HepG2 (cell line): ENCODE results near the gene SYNGR4. TPM values are rescaled to one million over a fixed set of nuclear protein-coding genes. Genes with fewer than 3 reads are reported as not detected.

Source experiments
- ARID4A ChIP-seq: sonication (generic); formaldehyde crosslinking; IDR thresholded peaks from 2 replicates; pipeline ENCODE4 v1.5.0; 2020; ENCODE audit warnings: mild to moderate bottlenecking, missing genetic modification reagents, borderline replicate concordance
- BORCS8-MEF2B ChIP-seq: sonication (generic); formaldehyde crosslinking; IDR thresholded peaks from 2 replicates; pipeline ENCODE4 v1.8.0; 2022; ENCODE audit warnings: mild to moderate bottlenecking, missing genetic modification reagents
- FOSL2 ChIP-seq: sonication (generic); formaldehyde crosslinking; IDR thresholded peaks from 2 replicates; pipeline ENCODE4 v1.4.0; 2020; ENCODE audit warnings: missing genetic modification reagents
- FOXM1 ChIP-seq: sonication (generic); formaldehyde crosslinking; IDR thresholded peaks from 2 replicates; pipeline ENCODE4 v1.5.0; 2020; ENCODE audit warnings: missing genetic modification reagents
- MAX ChIP-seq: IDR thresholded peaks from 2 replicates; pipeline ENCODE4 v1.6.1; 2012; ENCODE audit warnings: inconsistent platforms
- MBD4 ChIP-seq: IDR thresholded peaks from 2 replicates; pipeline ENCODE4 v1.6.1; 2012; ENCODE audit warnings: low read length, inconsistent platforms, borderline replicate concordance
- MTA1 ChIP-seq: sonication (generic); formaldehyde crosslinking; IDR thresholded peaks from 2 replicates; pipeline ENCODE4 v1.4.0; 2020; ENCODE audit warnings: missing genetic modification reagents, mild to moderate bottlenecking, borderline replicate concordance
- NCOA1 ChIP-seq: sonication (generic); formaldehyde crosslinking; IDR thresholded peaks from 2 replicates; pipeline ENCODE4 v1.9.0; 2021; ENCODE audit warnings: missing genetic modification reagents
- RAD21 ChIP-seq: fragments of 450-650 bp; formaldehyde crosslinking; IDR thresholded peaks from 2 replicates; pipeline ENCODE4 v1.5.0; 2020; ENCODE audit warnings: mild to moderate bottlenecking
- RCOR2 ChIP-seq: IDR thresholded peaks from 2 replicates; pipeline ENCODE4 v1.6.1; 2016; ENCODE audit warnings: missing biosample characterization, missing genetic modification reagents
- SMARCC2 ChIP-seq: fragments of 450-650 bp; IDR thresholded peaks from 2 replicates; pipeline ENCODE4 v1.6.1; 2017; ENCODE audit warnings: antibody characterized with exemption, mild to moderate bottlenecking
- ZBTB33 ChIP-seq: sonication (generic); formaldehyde crosslinking; IDR thresholded peaks from 2 replicates; pipeline ENCODE4 v1.4.0; 2020; ENCODE audit warnings: missing genetic modification reagents
- ZBTB38 ChIP-seq: sonication (generic); formaldehyde crosslinking; IDR thresholded peaks from 2 replicates; pipeline ENCODE4 v1.5.1; 2020; ENCODE audit warnings: mild to moderate bottlenecking, missing genetic modification reagents
- ZFP41 ChIP-seq: sonication (generic); formaldehyde crosslinking; IDR thresholded peaks from 2 replicates; pipeline ENCODE4 v1.4.0; 2020; ENCODE audit warnings: mild to moderate bottlenecking, missing genetic modification reagents, borderline replicate concordance
- ZMYM2 ChIP-seq: sonication (generic); formaldehyde crosslinking; IDR thresholded peaks from 2 replicates; pipeline ENCODE4 v1.8.0; 2022; ENCODE audit warnings: mild to moderate bottlenecking, missing genetic modification reagents
- ZNF136 ChIP-seq: sonication (generic); formaldehyde crosslinking; IDR thresholded peaks from 2 replicates; pipeline ENCODE4 v1.8.1; 2022; ENCODE audit warnings: low read depth, mild to moderate bottlenecking, moderate library complexity, missing genetic modification reagents
- ZNF282 ChIP-seq: fragments of 450-650 bp; IDR thresholded peaks from 2 replicates; pipeline ENCODE4 v1.6.1; 2018; ENCODE audit not compliant: partially characterized antibody
- ZNF460 ChIP-seq: sonication (generic); formaldehyde crosslinking; IDR thresholded peaks from 2 replicates; pipeline ENCODE4 v1.5.1; 2020; ENCODE audit warnings: missing genetic modification reagents, mild to moderate bottlenecking, borderline replicate concordance
- ZNF687 ChIP-seq: sonication (generic); formaldehyde crosslinking; IDR thresholded peaks from 2 replicates; pipeline ENCODE4 v1.5.1; 2020; ENCODE audit warnings: mild to moderate bottlenecking, missing genetic modification reagents, moderate library complexity
- polyA plus RNA-seq, 8 experiments: library from polyadenylated mRNA; depleted of rRNA in 3 of 8; stranded (reverse) in 7 of 8; unstranded in 1 of 8; fragments of >200 nt; fragmentation: Illumina TruSeq in 4 of 8; extraction: Trizol in 4 of 8; gene quantifications; 2 replicates each; pipeline versions ENCODE4 v1.2.1 to v1.2.3, GENCODE V29; 2011 to 2016; ENCODE audit warnings: low read depth in 4 of 8, missing spikeins in 1 of 8, mixed read lengths in 1 of 8; ENCODE audit not compliant: insufficient read depth in 1 of 8
- total RNA-seq, 5 experiments: library from RNA; depleted of rRNA; stranded (reverse); fragments of >200 nt; fragmentation: Illumina TruSeq; extraction: Trizol; gene quantifications; 2 replicates each; pipeline ENCODE4 v1.2.3, GENCODE V29; 2016; ENCODE audit warnings: low read depth in 1 of 5

The SYNGR4 gene
- total and polyA plus RNA-seq, 2 of the 13 experiments (the other 11 are each of a cell fraction or from before 2014, with no cell fraction given) = not detected

GRCh38 chr19:48351341-48351752, 12.8 kb upstream of the SYNGR4 start (continued):
- TF ChIP-seq ZFP41 = no peak
- TF ChIP-seq ARID4A (CRISPR knock-in tag) = peak; percentile 29; the same call in 1 of the 2 replicates
- TF ChIP-seq ZBTB33 (CRISPR knock-in tag) = no peak
- peak; percentile 33; the same call in 1 of the 2 replicates for TF ChIP-seq FOSL2
- TF ChIP-seq ZNF687 = peak; percentile 60
- TF ChIP-seq RAD21 (CRISPR knock-in tag) = peak; percentile 73
- peak; percentile 29; the same call in 1 of the 2 replicates for TF ChIP-seq MTA1 (CRISPR knock-in tag)
- TF ChIP-seq ZBTB38 (CRISPR knock-in tag) = 0 out of 2 replicates have a peak, but pooled peaks have one; percentile 58
- no peak for TF ChIP-seq MBD4
- no peak for TF ChIP-seq NCOA1 (CRISPR knock-in tag)
- TF ChIP-seq SMARCC2 = no peak
- no peak; the same call in 1 of the 2 replicates for TF ChIP-seq MAX
- no peak for TF ChIP-seq ZNF136 (CRISPR knock-in tag)
- TF ChIP-seq BORCS8-MEF2B (CRISPR knock-in tag) = no peak; the same call in 1 of the 2 replicates
- no peak for TF ChIP-seq FOXM1 (CRISPR knock-in tag)
- TF ChIP-seq RCOR2 (CRISPR knock-in tag) = peak; percentile 75; the same call in 1 of the 2 replicates
- TF ChIP-seq ZMYM2 (CRISPR knock-in tag) = 0 out of 2 replicates have a peak, but pooled peaks have one; percentile 63
- no peak for TF ChIP-seq ZNF460 (CRISPR knock-in tag)
- no peak for TF ChIP-seq ZNF282
